ENCODE measurements around the gene PGAM1. TPM values are rescaled to one million over a fixed set of nuclear protein-coding genes. Genes with fewer than 3 reads are reported as not detected.
"Not testable (repeated sequence)": the region's sequence is repeated elsewhere in the genome, so short reads cannot be mapped to it uniquely, and the experiment has no call there.

Gene PGAM1
- polyA plus RNA-seq, 1 donor from 2014 or later, result 195 TPM

GRCh38 chr10:97412891-97413304, 13.1 kb upstream of the PGAM1 start:
- Histone ChIP-seq H3K9me2 (ENCODE audit: insufficient read depth, low read length) (no peaks in the 10 kb centered on the region), H3K27me3 (ENCODE audit: insufficient read depth, low read depth, low read length) (no peaks in the 10 kb centered on the region), H2AFZ (ENCODE audit: low read depth, low read length) (no peak overlapping the region), H3F3A (ENCODE audit: insufficient read depth, low read length, poor library complexity, severe bottlenecking) (no peaks in the 10 kb centered on the region), H4K20me1 (ENCODE audit: insufficient read depth) (no peaks in the 10 kb centered on the region), H3K79me2 (replicated peaks; ENCODE audit: insufficient read depth, low read length) (no peaks in the 10 kb centered on the region), H3K9ac (ENCODE audit: low read length) (no peak overlapping the region), H3K9me3 (ENCODE audit: low read length) (no peaks in the 10 kb centered on the region), H3K4me3 (ENCODE audit: low read length) (no peak overlapping the region), H3K4me2 (ENCODE audit: low read length) (no peak overlapping the region), H3K27ac (ENCODE audit: low read length) (no peak overlapping the region), H3K36me3 (ENCODE audit: insufficient read depth, low read length) (no peaks in the 10 kb centered on the region)
- TF ChIP-seq EP300 (conservative IDR thresholded peaks at IDR 0.05; ENCODE audit: poor library complexity, severe bottlenecking), result no peak
- TF ChIP-seq SMC3 (conservative IDR thresholded peaks at IDR 0.05; ENCODE audit: poor library complexity), result no peak
- no peak for TF ChIP-seq REST (IDR thresholded peaks at IDR 0.05; ENCODE audit: borderline replicate concordance)
- TF ChIP-seq POLR2AphosphoS5 (IDR thresholded peaks at IDR 0.05), result no peak
- TF ChIP-seq CTCF (IDR thresholded peaks at IDR 0.05; ENCODE audit: poor library complexity, severe bottlenecking), result no peak
- TF ChIP-seq MXI1 (conservative IDR thresholded peaks at IDR 0.05; ENCODE audit: poor library complexity, severe bottlenecking), result no peak
- no peak for TF ChIP-seq RAD21 (conservative IDR thresholded peaks at IDR 0.05)
- TF ChIP-seq EZH2 (IDR thresholded peaks at IDR 0.05; ENCODE audit: borderline replicate concordance, insufficient read depth, low read length, poor library complexity, severe bottlenecking), result no peak

GRCh38 chr10:97416565-97416964, 9.4 kb upstream of the PGAM1 start:
- H4K20me1 ChIP-seq (ENCODE audit: insufficient read depth), result no peaks in the 10 kb centered on the region
- H3K27ac ChIP-seq (ENCODE audit: low read length), result no peak overlapping the region
- no peaks in the 10 kb centered on the region for H3K9me3 ChIP-seq (ENCODE audit: low read length)
- TF ChIP-seq EP300 (conservative IDR thresholded peaks at IDR 0.05; ENCODE audit: poor library complexity, severe bottlenecking) (no peak), EZH2 (IDR thresholded peaks at IDR 0.05; ENCODE audit: borderline replicate concordance, insufficient read depth, low read length, poor library complexity, severe bottlenecking) (no peak), POLR2AphosphoS5 (IDR thresholded peaks at IDR 0.05) (no peak), MXI1 (conservative IDR thresholded peaks at IDR 0.05; ENCODE audit: poor library complexity, severe bottlenecking) (no peak), SMC3 (conservative IDR thresholded peaks at IDR 0.05; ENCODE audit: poor library complexity) (no peak), RAD21 (conservative IDR thresholded peaks at IDR 0.05) (no peak), CTCF (IDR thresholded peaks at IDR 0.05; ENCODE audit: poor library complexity, severe bottlenecking) (no peak), TAF1 (IDR thresholded peaks at IDR 0.05; ENCODE audit: low read depth) (no peak), REST (IDR thresholded peaks at IDR 0.05; ENCODE audit: borderline replicate concordance) (no peak)
- no peak overlapping the region for H3K9ac ChIP-seq (ENCODE audit: low read length)
- H3K79me2 ChIP-seq (replicated peaks; ENCODE audit: insufficient read depth, low read length), result no peaks in the 10 kb centered on the region
- H3K4me2 ChIP-seq (ENCODE audit: low read length), result no peak overlapping the region
- no peak overlapping the region for H3K4me3 ChIP-seq (ENCODE audit: low read length)
- H3K9me2 ChIP-seq (ENCODE audit: insufficient read depth, low read length), result no peaks in the 10 kb centered on the region
- no peaks in the 10 kb centered on the region for H3F3A ChIP-seq (ENCODE audit: insufficient read depth, low read length, poor library complexity, severe bottlenecking)
- H3K27me3 ChIP-seq (ENCODE audit: insufficient read depth, low read depth, low read length), result no peaks in the 10 kb centered on the region
- no peak overlapping the region for H2AFZ ChIP-seq (ENCODE audit: low read depth, low read length)
- H3K36me3 ChIP-seq (ENCODE audit: insufficient read depth, low read length), result no peaks in the 10 kb centered on the region

- H3K4me2 ChIP-seq (ENCODE audit: low read length); H3K9ac ChIP-seq (ENCODE audit: low read length); H3K9me3 ChIP-seq (ENCODE audit: low read length); H3K9me2 ChIP-seq (ENCODE audit: insufficient read depth, low read length); H2AFZ ChIP-seq (ENCODE audit: low read depth, low read length); H3K27me3 ChIP-seq (ENCODE audit: insufficient read depth, low read depth, low read length); H3F3A ChIP-seq (ENCODE audit: insufficient read depth, low read length, poor library complexity, severe bottlenecking); H3K4me3 ChIP-seq (ENCODE audit: low read length); H3K27ac ChIP-seq (ENCODE audit: low read length); H4K20me1 ChIP-seq (ENCODE audit: insufficient read depth); H3K36me3 ChIP-seq (ENCODE audit: insufficient read depth, low read length): not testable (repeated sequence)
- H3K79me2 ChIP-seq (replicated peaks; ENCODE audit: insufficient read depth, low read length), result peaks cover 19% of the 10 kb centered on the region
These were observed 2.3 kb upstream of the PGAM1 start for GRCh38 chr10:97423757-97424098.

Data from neural cell (in vitro differentiated cells).